NCI-H1092 (cell line): ENCODE data around the gene ADARB2.

Experiments used
- DNase-seq: peaks from one replicate; lab custom pipeline; 2025; lab: John Stamatoyannopoulos, UW

Gene ADARB2

DNA sequence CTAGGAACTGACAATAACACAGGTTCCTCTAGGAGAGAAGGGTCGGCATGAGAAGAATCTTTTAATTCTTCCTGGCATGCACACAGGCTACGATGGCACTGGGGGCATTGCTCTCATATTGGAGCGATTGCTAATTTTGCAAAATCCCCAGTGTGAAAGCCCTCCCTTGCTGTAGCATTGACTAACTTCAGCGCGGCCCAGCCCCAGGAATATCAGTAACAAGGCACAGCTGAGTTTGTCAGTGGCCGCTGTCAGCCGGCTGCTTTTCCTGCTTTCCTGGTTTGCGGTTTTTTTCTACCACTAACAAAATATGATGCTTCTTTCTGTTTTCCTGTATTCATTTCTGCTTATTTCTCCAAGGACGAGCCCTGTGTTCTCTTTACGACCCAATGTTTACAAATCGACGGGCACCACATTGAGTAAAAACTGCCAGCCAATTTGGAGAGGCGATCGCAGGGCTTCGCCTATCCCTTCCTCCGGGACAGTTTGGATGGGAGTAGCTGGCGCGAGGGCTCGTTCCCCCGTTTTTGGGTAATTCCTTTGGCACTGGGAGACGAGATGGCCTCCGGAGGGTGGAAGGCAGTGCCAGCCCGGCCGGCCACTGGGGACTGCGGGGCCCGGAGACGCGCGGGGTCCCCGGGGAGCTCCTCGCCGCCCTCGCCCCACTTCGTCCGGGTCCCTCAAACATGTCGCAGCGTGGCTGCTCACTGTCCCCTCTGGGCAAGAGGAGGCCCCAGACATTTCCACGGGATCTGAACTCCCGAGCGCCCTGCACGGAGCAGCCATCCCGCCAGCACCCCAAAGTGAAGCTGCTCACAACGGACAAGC, 967 bp downstream of the ADARB2 start:
- DNase-seq, result no peak

DNA sequence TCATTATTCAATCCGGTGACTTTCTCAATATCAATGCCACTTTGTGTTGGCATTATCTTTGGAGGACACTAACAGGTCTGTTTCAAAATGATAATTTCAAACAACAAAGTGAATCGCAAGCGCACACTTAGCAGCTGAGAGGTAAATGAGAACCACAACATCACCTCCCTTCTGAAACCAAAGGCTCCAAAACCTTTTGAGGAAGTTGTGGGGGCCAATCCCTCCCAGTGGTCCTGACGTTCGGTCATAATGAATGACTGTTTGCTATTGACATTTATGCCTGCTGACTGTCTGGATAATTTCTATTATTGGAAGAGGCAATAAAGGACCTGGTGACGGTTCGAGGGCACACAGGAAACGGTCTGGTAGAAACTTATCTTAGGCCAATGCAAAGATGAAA, 1.8 kb downstream of the ADARB2 start:
- DNase-seq, result no peak

DNA sequence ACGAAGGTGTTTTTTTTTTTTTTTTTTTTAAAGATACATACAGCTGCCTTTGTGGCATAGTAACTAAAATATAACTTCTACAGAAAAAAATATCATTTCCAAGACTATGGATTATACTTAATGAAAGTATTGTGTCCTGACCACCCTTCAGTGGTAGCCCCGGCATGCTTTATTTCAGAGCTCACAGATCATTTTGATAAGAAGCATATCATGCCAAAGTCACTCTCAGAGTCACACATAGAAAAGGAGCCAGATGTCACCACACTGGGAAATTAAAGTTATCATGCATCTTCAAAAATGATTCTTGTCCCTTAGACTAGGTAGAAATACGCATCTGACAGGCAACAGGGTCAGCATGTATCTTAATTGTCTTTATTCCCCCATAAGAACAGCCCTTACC, 3.0 kb downstream of the ADARB2 start:
- DNase-seq, result no peak

DNA sequence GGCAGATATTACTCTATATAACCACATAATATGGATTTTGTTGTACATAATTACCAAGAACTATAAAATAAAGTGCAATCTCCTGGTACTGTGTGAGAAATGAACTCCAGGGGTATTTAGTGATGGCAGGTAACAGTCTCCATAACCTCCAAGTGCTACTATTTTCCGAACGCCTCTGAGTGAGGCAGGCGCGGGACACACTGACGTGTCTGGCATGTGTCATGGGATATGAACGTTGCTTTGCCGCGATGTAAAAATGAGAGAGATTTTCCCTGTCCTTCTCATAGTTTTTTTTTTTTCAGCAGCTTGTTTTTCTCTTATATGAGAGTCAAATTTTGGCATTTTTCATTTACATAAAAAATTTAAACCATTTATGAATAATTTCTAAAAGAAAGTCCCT, 3.6 kb downstream of the ADARB2 start:
- DNase-seq, result no peak

DNA sequence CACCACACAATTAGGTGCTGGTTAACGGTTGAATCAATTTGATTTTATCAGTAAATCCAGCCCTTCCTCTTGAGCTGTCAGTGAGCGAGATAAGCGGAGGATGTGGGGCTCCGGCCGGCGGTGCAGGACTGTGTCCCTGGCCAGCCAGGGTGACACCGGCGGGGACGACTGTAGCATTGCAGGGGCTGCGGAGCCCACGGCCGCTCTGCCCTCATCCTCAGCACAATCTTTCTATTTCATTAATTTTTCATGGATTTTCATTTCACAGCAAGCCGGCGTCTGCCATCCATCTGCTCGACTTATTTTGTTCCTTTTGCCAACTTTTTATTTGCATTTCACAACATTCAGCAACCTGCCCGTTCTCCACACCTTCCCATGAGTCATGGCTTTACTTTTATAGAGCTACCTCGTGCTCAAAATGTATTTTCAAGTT, 4.7 kb downstream of the ADARB2 start:
- no peak for DNase-seq

DNA sequence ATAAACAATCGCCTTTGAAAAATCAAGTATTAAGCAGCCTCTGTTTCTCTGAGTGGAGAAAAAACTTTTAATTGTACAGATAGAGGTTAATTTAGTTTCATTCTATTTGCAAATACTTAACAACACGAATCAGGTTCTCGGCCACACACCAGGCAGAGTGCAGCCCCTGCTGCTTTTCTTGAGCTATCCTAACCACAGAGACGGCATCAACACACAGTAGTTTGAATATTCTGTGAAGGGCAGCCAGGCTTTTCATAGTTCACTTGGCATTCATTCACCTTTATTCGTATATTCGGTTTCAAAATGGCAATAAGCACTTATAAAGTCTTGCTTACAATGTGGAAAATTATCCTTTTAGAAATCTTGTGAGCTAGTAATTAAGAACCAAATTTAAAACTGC, 5.7 kb downstream of the ADARB2 start:
- peak; percentile 34 for DNase-seq

DNA sequence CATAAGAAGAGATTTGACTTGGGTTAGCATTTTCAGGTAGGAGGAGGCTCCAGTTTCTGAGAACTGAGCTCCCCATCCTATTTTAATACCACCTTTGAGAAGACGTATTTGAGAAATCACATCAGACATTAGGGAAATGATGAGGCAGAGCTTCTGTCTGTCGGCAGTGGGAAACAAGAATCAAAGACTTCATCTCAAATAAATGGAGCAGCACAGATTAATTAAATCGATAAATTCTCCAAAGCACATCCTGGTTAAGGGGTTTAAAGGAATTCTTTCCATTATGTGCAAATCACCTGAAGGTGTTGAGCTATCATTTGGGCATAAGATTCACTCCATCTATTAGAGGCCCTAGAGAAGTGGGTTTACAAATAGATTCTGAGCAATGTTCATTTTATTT, 7.6 kb downstream of the ADARB2 start:
- DNase-seq, result no peak

DNA sequence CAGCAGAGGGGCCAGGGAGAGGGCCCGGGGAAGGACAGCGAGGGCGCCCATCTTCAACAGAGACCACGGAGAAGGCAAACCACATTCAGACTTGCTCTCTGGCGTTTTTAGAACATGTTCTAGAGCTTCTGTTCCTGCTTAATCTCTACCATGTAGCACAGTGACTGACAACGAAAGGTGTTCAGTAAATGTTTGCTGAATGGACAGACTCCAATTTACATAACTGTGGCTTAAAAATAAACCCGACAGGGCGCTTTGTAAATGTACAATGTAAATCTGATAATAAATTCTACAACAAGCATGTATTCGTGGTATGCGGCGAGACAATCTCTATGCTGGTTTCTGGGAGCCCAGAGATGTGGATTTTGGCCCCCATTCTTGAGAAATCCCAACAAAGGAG, 10.5 kb downstream of the ADARB2 start:
- DNase-seq, result no peak

DNA sequence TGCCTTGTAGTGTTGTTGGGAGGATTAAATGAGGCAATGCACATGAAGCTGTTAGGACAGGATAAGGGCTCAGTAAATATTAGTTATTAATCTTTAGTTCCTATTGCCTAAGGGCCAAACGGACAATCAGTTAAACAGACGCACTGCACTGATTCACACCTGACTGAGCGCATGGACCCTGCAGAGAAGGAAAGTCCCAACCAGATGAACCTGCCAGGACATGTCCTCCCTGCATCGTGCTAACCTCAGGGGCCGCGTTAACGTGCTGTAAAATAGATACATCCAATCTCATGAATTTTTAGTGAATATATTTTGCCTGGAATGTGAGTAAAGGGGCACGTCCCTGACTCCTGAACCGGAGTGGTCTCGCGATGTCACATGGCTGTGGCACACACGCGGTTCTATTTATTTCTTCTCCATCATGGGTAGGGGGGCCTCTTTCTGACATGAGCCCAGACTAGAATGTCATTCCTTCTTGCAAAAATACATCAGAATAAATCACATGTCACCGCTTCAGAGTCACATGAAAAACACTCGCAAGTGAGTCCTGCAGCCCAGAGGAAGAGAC, 12.3 kb downstream of the ADARB2 start:
- no peak for DNase-seq

DNA sequence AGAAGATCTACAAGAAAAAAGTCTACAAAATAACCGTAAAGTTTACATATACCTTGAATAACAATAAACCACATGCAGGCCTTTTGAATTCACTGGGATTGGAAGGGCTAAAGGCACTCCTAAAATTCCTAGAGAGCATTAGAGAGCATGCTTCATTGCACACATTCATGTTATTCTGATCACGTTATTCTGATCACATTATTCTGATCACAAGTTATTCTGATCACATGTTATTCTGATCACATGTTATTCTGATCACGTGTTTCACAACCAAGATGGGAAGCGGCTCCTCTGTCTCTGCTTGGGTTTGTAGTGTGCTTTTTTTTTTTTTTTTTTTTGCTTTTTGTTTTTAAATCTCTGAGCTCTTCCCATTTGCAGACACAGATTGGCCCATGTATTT, 20.5 kb downstream of the ADARB2 start:
- DNase-seq, result no peak

DNA sequence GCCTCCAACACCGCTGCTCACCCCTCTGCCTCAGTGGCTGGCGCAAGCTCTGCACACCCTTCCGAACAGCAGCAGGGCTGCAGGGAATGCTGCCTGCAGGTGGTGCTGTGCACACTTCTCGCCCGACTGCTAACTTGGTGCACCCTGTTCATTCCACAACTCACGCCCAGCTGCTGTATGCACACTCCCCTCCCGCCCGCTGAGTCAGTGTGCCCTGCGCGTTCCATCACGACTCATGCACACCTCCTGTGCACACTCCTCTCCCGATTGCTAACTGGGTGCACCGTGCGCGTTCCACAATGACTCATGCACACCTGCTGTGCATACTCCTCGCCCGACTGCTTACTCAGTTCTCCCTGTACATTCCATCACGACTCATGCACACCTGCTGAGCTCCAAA, 21.5 kb downstream of the ADARB2 start:
- DNase-seq, result no peak

DNA sequence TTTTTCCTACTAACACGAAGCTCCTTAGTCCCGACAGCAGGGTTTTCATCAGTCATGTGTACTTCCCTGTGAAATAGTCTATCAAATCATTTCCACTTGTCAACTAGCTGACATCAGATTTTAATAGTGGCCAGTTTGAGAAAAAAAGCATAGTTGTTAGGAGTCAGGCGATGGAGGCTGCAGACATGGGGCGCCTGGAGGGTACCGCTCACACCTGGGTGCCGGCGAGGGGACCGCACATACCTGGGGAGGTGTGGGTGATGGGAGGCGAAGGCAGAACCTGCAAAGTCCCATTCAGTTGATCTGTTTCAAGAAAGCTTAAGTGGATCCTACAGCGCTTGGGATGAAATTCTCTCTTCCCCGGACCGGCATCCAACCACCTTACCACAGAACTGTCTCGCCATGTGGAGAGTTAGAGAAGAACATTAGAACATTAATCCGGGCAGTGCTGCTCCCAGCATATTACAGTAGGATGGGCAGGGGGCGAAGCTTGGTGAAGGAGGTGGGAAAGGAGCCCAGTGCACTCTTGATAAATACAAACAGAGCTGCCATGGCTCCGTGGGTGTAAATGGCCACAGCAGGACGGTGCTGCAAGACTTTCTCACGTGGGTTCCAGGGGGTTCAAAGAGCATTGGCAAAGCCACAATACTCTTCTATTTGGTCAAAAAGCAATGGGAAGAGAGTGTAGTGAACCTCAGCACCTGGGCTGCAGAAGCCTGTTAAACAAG, 24.2 kb downstream of the ADARB2 start:
- DNase-seq, result no peak

DNA sequence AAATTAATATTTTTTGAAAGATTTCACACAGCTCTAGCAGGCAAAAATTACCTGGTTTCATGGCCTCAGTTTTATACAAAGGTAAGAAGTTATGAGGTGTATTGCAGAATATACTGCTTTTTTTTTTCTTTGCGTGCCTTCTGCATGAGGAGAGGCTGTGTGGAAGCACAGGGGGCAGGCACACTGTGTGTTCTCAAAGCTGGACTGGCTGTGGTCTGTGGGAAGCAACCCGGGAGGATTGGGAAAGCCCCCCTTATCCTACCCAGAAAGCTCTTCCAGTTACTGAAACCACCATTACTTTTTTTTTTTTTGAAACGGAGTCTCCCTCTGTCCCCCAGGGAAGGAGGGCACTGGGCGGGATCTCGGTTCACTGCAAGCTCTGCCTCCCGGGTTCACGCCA, 25.0 kb downstream of the ADARB2 start:
- no peak for DNase-seq

DNA sequence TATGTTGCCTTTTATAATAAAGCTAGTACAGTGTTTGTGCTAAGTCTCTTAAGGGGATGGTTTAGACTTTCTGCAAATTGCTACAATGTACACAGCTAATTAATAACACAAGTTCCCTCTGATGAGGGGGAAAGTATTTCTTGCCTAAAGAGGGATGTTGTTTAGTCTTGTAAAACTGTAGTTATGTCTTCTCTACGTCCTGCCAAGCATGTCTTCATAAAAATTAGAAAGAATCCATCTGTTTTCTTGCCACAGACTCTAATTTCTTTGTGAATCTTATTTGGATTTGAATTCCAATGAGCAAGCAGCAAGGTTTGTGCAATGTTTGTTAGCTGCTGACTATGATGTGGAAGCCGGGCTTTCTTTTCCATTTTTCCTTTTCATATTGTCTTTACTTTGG, 28.2 kb downstream of the ADARB2 start:
- no peak for DNase-seq

DNA sequence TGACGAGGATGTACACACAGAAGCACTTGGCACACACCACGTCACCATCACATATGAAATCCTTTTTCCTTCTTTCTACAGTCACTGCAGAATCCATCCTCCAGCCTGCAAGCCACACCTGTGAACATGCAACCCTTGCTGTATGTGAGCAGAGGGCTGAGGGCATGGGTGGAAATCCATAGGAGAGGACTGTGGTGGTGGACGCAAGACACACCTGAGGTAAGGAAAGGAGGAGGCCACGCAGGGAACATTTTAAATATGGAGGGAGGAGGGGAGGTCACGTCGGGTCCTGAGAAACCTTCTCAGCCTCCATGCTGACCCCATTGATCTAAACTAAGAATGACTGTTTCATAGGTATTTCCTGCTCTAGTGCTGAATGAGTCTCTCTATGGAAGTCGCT, 28.6 kb downstream of the ADARB2 start:
- no peak for DNase-seq

DNA sequence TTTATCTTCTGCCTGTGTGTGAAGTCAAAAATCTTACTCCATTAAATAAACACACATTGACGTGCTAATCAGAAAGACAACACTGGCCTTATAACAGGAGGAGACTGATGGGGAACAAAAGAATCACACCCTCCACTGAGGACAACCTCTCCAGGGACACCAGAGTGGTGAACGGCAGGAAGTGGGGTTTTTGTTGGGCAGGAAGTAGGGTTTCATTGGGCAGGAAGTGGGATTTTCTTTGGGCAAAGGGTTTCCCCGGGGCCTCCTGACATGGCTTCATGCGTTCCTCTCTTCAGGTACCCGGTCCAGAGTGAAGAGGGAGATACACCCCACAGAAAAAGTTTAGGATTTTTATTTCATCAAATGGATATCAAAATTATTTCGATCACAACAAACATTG, 30.6 kb downstream of the ADARB2 start:
- DNase-seq, result no peak

DNA sequence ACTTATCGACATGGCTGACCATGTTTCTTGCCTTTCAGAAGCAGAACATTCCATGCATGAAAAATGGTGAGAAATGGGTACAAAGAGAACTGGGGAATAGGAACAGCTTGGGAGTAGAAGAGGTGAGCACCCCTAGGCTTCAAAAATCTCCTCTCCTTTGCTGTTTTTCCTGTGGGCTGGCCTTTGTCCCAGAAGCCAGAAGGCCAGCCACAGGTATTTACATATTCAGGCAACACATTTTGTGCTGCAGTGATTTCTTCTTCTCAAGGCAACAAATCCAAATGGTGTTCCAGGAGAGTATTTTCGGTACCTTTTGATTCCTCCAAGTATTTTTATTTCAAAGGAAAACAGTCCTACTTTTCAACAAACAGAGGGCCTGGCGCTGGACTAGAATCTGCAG, 31.1 kb downstream of the ADARB2 start:
- no peak for DNase-seq

DNA sequence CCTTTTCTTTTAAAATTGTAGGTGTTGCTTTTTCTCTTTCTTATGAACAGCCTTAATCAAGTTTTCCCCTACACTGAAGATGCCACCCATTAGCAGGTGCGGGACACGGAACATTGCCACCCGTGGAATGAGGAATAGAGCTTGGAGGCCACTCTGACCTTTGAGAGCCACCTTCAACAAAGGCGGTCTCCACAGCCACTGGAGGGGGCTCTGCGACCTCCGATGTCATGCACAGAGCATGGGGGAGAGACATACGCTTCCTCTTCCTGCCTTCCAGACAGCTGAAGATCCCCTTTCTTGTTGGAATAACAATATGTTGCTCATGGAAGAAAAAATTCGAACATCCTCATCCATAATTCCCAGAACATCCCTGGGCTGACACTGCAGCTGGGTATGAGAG, 39.1 kb downstream of the ADARB2 start:
- DNase-seq, result no peak

DNA sequence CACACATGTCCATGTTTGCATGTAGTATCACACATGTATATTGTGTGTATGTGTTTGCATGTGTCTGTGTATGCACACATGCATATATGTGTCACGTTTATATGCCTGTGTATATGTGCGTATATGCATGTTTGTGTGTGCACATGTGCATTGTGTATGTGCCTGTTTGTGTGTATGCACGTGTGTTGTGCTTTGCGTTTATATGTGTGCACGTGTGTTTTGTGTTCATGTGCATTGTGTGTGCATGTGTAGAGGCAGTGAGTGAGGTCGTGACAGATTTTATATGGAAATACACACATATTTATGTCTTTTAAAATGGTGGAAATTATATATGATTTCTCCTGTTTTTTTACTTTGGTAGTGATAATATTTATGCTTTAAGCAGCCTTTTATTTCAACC, 41.2 kb downstream of the ADARB2 start:
- no peak for DNase-seq

DNA sequence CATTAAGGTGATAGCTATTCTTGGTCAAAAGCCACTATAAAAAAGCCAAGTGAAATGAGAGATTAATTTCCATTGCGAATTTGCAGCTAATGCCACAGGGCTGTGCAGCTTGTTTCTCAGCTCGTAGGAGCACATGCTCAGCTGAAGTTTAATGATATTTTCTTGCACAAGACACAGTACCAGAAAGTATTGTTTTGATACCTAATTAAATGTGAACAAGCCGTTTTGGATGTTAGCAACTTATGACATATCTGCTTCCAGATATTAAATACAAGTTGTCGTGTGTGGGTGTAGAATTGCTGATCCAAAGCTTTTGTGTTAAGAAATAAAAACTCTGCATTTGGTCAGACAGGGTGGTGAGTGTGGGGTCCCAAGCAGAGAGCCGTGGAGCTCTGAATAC, 47.2 kb downstream of the ADARB2 start:
- no peak for DNase-seq

DNA sequence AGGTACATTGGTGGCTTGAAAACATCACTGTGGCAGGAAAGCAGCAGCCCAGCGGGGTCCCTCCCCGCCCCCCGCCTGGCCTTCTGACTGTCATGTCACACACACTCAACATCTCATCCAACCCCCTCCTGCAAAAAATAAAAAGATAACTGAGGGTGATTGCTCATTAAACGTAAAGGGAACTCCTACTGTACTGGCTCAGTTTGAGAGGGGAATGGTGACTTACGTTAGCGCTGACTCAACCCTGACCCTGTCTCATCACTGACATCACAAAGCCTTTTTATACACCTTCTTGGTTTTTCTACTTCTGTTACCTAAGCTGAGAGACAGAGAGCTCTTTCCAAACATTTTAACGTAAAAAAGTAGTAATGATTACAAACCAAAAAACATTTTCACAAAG, 48.8 kb downstream of the ADARB2 start:
- DNase-seq, result no peak

DNA sequence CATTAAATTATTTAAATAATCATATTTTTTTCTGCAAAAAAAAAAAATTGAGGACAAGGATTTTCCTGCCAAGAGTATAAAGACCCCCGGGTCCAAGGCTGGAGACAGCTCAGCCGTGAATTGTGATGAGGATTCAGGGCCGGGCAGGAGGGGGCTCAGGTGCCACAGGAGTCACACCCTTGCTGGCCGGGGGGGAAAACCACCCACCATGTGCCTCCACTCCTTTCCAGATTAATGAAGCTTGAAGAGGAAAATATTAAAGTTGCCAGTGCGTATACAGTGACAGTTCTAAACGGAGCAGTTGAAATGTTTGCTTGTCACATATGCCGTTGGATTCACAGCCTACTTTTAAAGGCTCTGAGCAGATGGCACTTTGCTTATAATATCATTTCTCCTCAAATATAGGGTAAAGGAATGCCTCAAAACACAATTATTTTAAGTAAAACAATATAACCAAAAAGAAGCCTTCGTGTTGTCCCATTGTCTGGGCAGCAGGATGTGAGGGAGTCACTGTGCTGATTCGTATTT, 49.6 kb downstream of the ADARB2 start:
- DNase-seq, result no peak

DNA sequence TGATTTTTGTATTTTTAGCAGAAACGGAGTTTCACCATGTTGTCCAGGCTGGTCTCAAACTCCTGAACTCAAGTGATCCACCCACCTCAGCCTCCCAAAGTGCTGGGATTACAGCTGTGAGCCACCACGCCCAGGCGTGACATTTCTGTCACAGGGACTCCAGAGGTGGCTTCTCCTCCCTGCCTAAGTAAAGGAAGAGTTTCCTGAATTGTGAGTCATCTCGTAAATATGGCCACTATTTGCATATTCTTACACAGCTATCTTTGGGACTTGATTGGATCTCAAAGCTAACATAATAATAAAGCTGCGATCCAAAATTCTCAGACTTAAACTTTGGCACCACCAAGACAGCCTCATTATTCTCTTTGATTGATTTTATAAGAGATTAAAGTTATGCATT, 50.1 kb downstream of the ADARB2 start:
- no peak for DNase-seq
